Kidney epithelial cell (primary cell): ENCODE results near the gene DUSP6. TPM values are rescaled to one million over a fixed set of nuclear protein-coding genes. Genes with fewer than 3 reads are reported as not detected.

Source experiments
- DNase-seq: peaks from one replicate; pipeline ENCODE4 v3.0.0-alpha.2; 2010; ENCODE audit warnings: low read depth
- H3K27me3 ChIP-seq: 2 replicates; pipeline ENCODE4 v1.6.0; 2011; ENCODE audit warnings: low read length; ENCODE audit not compliant: control insufficient read depth, insufficient read depth
- H3K36me3 ChIP-seq: 2 replicates; pipeline ENCODE4 v1.5.1; 2011; ENCODE audit warnings: low read length; ENCODE audit not compliant: control insufficient read depth, insufficient read depth
- H3K4me3 ChIP-seq: 2 replicates; pipeline ENCODE4 v1.5.1; 2011; ENCODE audit warnings: low read depth, mild to moderate bottlenecking, control low read depth, low read length
- total RNA-seq: library from RNA; depleted of rRNA; stranded (reverse); fragments of >200 nt; gene quantifications from 2 replicates; pipeline ENCODE4 v1.2.3, GENCODE V29; 2015
- TF ChIP-seq, protein P1 (sequence below): IDR thresholded peaks from 2 replicates; pipeline ENCODE4 v1.5.1; 2011; ENCODE audit warnings: mild to moderate bottlenecking, moderate library complexity, low read length, control low read depth, inconsistent platforms; ENCODE audit not compliant: insufficient read depth, poor library complexity, severe bottlenecking

Gene DUSP6
- total RNA-seq, 1 donor from 2014 or later, result 43.1 TPM

DNA sequence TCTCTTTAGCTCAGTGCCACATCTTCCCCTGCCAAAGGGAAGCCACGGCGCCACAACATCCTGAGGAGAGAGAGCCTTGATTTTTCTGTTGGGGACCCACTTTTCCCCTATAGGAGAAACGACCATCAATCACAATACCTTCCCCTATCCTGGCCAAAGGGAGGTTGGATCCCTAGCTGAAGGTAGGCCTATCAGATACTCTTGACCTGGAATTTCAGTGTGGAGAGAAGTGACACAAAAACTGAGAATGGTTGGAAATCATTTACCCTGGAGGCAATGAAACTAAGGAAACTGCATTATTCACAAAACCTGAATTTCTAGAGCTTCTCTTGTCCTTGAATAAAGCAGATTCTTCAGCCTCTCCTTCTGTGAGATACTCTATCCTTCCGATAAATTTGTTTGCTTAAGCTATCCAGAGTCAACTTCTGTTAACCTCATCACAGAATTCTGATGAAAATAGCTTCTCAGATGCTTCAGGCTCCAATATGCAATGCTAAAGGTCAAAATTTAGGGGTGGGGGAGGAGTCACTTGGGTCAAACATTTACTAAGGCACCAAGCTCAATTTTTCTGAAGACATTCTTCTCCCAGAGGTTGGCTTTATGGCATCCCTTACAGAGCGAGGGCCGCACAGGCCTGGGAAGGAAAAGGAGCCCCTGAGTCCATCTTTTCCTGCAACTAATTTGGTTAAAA is 27.0 kb upstream of the DUSP6 start:
- DNase-seq, result no peak

DNA sequence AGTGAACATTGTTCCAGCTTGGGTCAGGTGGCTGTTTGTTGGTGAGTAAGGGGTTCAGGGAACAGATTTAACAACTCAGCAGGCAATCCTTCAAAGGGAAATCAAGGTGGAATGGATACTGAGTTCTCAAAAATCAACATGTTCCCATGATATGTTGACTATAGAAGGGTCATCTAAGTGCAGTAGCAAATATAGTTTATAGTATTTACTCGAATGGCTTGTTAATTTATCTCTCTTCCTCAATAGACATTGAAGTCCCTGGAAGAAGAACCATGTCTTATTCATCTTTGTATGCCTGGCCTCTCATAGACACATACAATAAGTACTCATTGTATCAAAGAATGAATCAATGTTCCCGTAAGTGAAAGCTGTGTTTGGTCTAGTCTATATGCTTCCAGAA is 24.5 kb upstream of the DUSP6 start:
- Histone ChIP-seq H3K36me3 (no peaks in the 10 kb centered on the region), H3K4me3 (no peak overlapping the region), H3K27me3 (no peaks in the 10 kb centered on the region)
- TF ChIP-seq, protein P1, sequence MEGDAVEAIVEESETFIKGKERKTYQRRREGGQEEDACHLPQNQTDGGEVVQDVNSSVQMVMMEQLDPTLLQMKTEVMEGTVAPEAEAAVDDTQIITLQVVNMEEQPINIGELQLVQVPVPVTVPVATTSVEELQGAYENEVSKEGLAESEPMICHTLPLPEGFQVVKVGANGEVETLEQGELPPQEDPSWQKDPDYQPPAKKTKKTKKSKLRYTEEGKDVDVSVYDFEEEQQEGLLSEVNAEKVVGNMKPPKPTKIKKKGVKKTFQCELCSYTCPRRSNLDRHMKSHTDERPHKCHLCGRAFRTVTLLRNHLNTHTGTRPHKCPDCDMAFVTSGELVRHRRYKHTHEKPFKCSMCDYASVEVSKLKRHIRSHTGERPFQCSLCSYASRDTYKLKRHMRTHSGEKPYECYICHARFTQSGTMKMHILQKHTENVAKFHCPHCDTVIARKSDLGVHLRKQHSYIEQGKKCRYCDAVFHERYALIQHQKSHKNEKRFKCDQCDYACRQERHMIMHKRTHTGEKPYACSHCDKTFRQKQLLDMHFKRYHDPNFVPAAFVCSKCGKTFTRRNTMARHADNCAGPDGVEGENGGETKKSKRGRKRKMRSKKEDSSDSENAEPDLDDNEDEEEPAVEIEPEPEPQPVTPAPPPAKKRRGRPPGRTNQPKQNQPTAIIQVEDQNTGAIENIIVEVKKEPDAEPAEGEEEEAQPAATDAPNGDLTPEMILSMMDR, result no peak
- no peak for DNase-seq

More for the DNA sequence above, 27.0 kb upstream of the DUSP6 start:
- H3K4me3 ChIP-seq, result no peak overlapping the region
- no peaks in the 10 kb centered on the region for H3K36me3 ChIP-seq
- no peaks in the 10 kb centered on the region for H3K27me3 ChIP-seq
- TF ChIP-seq, protein P1, result no peak

DNA sequence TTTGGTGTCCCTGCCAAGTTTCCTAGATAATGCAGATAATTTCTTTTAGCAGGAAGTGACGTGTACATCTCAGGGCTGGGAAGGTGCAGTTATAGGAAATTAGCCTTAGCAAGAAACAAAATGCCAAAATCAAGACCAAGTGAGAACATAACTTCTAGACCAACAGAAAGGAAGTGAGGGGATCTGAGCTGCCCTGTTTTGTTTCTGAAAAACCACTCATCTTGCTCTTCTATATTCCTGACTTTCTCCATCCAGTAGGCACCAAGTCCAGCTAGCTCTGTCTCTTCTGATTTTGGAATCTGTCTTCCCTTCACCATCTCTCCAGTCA is 23.9 kb upstream of the DUSP6 start:
- DNase-seq, result no peak
- no peaks in the 10 kb centered on the region for H3K27me3 ChIP-seq
- TF ChIP-seq, protein P1, result no peak
- H3K36me3 ChIP-seq, result no peaks in the 10 kb centered on the region
- H3K4me3 ChIP-seq, result no peak overlapping the region

DNA sequence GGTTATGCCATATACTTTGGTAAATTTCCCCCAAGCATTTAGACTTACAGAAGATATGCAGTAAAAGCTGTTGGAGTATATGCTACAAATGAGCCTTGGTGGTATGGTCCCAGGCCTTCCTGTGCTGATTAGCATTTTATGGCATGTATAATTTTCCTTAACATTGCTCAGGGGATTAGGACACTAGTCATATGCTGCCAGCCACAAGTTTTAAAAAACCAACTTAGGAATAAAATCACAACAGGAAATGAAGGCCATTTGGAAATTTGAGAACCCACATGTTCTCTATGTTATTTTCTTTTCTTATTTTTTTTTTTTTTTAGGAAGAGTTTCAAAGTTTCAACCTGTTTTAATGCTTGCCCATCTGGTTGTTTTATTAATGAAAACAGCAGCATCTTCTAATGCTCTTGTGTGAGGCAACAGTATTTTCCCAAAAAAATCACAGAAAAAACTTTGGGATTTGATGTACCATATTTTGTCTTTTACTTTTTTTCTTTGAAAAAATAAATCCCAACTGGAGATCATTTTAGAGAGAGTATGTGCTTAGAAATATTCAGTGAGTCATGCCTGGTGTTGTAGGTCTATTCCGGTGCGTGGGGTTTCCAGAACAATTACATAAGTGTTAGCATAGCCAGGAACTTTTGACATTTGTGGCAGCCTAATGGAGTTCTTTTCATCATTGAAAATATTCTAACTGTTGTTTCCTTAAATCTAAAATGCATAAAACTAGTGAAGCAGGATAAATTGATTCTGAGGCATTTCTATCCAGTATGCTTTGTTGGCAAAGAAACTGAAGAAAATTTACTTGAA is 21.7 kb upstream of the DUSP6 start:
- TF ChIP-seq, protein P1, result no peak
- no peak for DNase-seq
- Histone ChIP-seq H3K4me3 (no peak overlapping the region), H3K27me3 (no peaks in the 10 kb centered on the region), H3K36me3 (no peaks in the 10 kb centered on the region)

DNA sequence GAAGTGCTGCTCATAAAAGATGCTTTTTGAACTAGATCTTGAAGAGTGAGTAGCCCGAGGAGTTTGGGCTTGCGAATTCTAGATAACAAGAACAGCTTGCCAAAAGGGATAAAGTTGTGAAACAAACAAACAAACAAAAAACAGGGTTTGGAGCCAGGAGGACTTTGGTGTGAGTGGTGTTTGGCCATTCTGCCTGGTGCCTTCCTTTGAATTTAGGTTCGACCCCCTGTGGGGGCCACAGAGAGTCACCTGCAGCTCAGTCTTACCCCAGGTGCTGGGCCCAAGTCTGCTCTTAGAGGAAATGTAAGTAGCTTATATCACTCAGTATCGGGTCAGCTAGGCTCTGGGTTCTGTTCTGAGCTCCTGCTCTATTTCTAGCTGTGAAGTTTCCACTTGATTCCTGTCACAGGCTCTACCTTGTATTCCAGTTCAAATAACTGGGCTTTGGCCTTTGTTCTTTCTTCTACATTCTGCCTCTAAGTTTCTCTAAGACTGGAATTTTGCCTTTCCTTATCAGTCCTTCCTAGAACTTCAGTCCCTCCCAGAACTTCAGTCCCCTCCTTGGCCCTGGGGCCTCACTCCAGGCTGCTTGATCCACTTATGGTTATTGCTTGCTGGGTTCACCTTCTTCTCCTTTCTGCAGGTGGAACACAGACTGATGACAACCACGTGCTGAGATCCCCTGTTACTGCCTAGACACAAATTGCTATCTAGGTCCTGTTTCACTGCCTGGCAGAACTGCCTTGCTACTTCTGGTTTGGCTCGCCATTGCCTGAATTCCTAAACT is 20.5 kb upstream of the DUSP6 start:
- Histone ChIP-seq H3K27me3 (no peaks in the 10 kb centered on the region), H3K4me3 (no peak overlapping the region), H3K36me3 (no peaks in the 10 kb centered on the region)
- DNase-seq, result no peak
- TF ChIP-seq, protein P1, result no peak
